Measurements from ENCODE around the gene IFIT1. TPM values are rescaled to one million over a fixed set of nuclear protein-coding genes. Genes with fewer than 3 reads are reported as not detected.

Gene IFIT1
- total RNA-seq, 2 experiments from 2014 or later, result 5.9 to 6.5 TPM

- Mint-ChIP-seq H3K27me3 (peaks cover 2% of the 10 kb centered on the region), H3K4me1 (peaks cover 26% of the 10 kb centered on the region), H3K27ac (no peak overlapping the region), H3K36me3 (ENCODE audit: low read depth) (no peaks in the 10 kb centered on the region), H3K4me3 (no peak overlapping the region), H3K9me3 (ENCODE audit: low read depth) (peaks cover 2% of the 10 kb centered on the region)
- CTCF ChIA-PET, result interaction anchor here (1.0 to 1.4 kb wide), 6 partner anchors 13 to 435 kb away, joined by 3 to 5 read pairs (median 3); partner anchors contain the start of gene IFIT1
- POLR2A ChIA-PET, result no interaction called here
- intact Hi-C loops (cut with DNase I, micrococcal nuclease), result loop anchor here in 1 of 2 experiments (2.0 kb wide), 1 partner anchor 73 kb away; no protein-coding TSS in a partner anchor
- ATAC-seq (no peak), DNase-seq (no peak)
Measured at GRCh38 chr10:89368129-89368528, 24.3 kb upstream of the IFIT1 start.

DNA sequence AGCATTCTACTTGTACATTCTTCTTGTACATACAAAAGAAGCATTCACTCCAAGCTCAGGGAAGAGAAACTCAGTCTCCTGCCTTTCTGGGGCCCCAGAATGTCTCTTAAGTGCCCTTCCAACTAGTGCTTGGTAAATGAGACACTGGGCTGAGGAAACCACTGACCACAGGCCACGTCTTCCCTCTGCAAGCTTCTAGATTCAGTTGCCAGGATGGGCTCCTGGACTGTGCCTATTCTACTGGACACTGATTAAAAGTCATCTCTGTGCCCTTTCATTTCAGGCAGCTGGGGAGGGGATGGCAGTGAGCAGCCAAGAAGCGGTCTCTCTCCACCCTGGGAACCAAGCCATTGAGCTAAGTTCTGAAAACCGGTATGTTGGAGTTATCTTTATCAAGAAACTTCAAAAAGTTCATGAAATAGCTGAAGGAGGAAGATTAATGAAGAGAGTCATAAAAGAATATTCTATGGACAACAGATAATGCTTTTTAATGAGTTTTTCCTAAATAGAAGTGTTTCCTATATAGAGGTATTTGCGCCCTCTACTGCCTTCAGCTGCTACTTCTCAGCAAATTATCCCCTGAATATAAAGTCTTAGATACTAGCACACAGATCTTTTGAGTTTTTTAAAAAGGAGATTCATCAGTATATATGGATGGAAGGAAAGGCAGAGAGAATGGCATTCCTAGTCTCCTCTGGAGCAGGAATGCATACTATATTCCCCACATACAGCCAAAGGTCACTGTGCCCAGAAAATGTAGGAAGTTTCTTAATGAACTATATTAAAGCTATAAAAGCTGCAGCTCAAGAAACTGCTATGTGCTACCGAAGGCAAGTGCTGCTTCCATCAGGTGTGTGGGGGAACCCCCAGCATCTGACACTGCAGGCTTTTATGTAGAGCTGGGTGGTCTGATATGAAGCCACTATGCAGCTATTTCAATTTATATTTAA lies 23.0 kb upstream of the IFIT1 start:
- CTCF ChIA-PET, result interaction anchor here (0.6 to 1.9 kb wide), 20 partner anchors 9 to 436 kb away, joined by 3 to 8 read pairs (median 4); partner anchors contain the start of genes IFIT1B and LIPA
- intact Hi-C loops (cut with DNase I, micrococcal nuclease), result loop anchor here (1.0 to 2.0 kb wide), 2 partner anchors 75 to 76 kb away; no protein-coding TSS in a partner anchor
- ATAC-seq, result no peak
- no peak overlapping the region for H3K4me3 Mint-ChIP-seq
- peaks cover 4% of the 10 kb centered on the region for H3K27me3 Mint-ChIP-seq
- H3K36me3 Mint-ChIP-seq (ENCODE audit: low read depth), result no peaks in the 10 kb centered on the region
- peaks cover 16% of the 10 kb centered on the region for H3K4me1 Mint-ChIP-seq
- POLR2A ChIA-PET, result no interaction called here
- peaks cover 2% of the 10 kb centered on the region for H3K9me3 Mint-ChIP-seq (ENCODE audit: low read depth)
- DNase-seq, result peak; percentile 15
- no peak overlapping the region for H3K27ac Mint-ChIP-seq

GRCh38 chr10:89371079-89371478 lies 21.3 kb upstream of the IFIT1 start:
- no peaks in the 10 kb centered on the region for H3K9me3 Mint-ChIP-seq (ENCODE audit: low read depth)
- no peaks in the 10 kb centered on the region for H3K36me3 Mint-ChIP-seq (ENCODE audit: low read depth)
- H3K27me3 Mint-ChIP-seq, result peaks cover 4% of the 10 kb centered on the region
- H3K4me3 Mint-ChIP-seq, result no peak overlapping the region
- ATAC-seq (no peak), DNase-seq (no peak)
- intact Hi-C loops (cut with DNase I, micrococcal nuclease), result no loop called here
- ChIA-PET POLR2A (no interaction called here), CTCF (interaction anchor here (0.6 kb wide), 1 partner anchor 121 kb away, joined by 3 read pairs; no protein-coding TSS in a partner anchor)
- H3K4me1 Mint-ChIP-seq, result peaks cover 10% of the 10 kb centered on the region
- H3K27ac Mint-ChIP-seq, result no peak overlapping the region

DNA sequence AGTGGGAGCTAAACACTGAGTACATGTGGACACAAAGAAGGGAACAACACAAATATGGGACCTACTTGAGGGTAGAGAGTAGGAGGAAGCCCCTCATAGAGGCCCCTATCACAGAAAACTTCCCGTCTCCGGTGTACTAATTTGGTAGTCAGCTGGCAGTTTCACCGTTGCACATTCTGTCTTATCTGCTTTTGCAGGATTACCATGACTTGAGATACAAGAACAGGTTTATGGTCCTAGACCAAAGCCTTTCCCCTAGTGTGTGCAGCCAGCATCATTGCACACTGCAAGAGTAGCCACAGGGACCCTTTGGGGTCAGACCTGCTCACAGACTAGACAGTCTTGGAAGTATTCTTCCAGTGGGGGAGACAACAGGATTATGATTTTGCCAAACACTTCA lies 20.4 kb upstream of the IFIT1 start:
- CTCF ChIA-PET, result interaction anchor here (0.8 to 0.9 kb wide), 3 partner anchors 9 to 109 kb away, joined by 3 to 5 read pairs (median 4); no protein-coding TSS in a partner anchor

DNA sequence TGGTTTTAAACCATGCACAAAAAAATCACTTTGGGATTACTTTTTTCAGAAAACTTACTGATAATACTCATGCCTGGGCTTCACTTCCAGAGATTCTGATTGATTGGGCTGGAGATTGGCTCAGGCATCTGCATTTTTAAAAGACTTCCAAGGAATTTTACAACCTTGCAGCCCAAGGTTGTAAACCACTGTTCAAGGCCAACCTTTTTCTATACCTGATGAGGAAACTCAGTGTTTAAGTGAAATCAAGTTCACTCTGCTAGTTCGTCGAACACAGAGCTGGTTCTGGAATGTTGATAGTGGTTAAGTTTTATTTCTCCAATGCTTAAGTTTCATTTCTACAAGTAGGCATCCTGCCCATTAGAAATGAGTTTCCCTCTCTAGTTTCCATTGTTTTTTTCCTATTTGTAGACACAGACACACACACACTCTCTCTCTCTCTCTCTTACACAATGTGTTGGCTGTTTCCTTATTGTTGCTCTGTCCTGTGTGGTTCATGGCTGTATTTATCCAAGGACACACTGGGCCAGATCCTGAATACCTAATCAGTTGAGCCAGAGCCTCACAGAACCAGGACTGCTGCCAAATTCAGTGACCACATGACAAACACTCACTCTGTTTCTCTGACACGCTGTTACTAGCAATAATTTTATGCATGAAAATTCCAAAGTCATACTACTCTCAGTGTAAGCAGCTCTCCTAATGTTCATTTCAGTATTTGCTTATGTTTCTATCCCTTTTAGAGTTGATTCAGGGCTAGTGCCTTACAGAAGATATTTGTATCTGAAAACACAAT lies 18.3 kb upstream of the IFIT1 start:
- Mint-ChIP-seq H3K9me3 (ENCODE audit: low read depth) (no peaks in the 10 kb centered on the region), H3K4me3 (no peak overlapping the region), H3K27ac (no peak overlapping the region), H3K4me1 (no peaks in the 10 kb centered on the region), H3K36me3 (ENCODE audit: low read depth) (no peaks in the 10 kb centered on the region), H3K27me3 (peaks cover 4% of the 10 kb centered on the region)
- ATAC-seq (no peak), DNase-seq (no peak)
- POLR2A ChIA-PET, result no interaction called here
- intact Hi-C loops (cut with DNase I, micrococcal nuclease), result no loop called here
- CTCF ChIA-PET, result no interaction called here

More for the DNA sequence above, 20.4 kb upstream of the IFIT1 start:
- Mint-ChIP-seq H3K36me3 (ENCODE audit: low read depth) (no peaks in the 10 kb centered on the region), H3K4me3 (no peak overlapping the region), H3K9me3 (ENCODE audit: low read depth) (no peaks in the 10 kb centered on the region), H3K4me1 (peaks cover 10% of the 10 kb centered on the region), H3K27ac (no peak overlapping the region), H3K27me3 (peaks cover 4% of the 10 kb centered on the region)
- POLR2A ChIA-PET, result no interaction called here
- ATAC-seq (no peak), DNase-seq (no peak)
- intact Hi-C loops (cut with DNase I, micrococcal nuclease), result no loop called here

GRCh38 chr10:89374713-89375141 lies 17.7 kb upstream of the IFIT1 start:
- peaks cover 2% of the 10 kb centered on the region for H3K27me3 Mint-ChIP-seq
- DNase-seq (no peak), ATAC-seq (no peak)
- H3K36me3 Mint-ChIP-seq (ENCODE audit: low read depth), result no peaks in the 10 kb centered on the region
- intact Hi-C loops (cut with DNase I, micrococcal nuclease), result no loop called here
- no peak overlapping the region for H3K27ac Mint-ChIP-seq
- no peaks in the 10 kb centered on the region for H3K9me3 Mint-ChIP-seq (ENCODE audit: low read depth)
- CTCF ChIA-PET, result no interaction called here
- POLR2A ChIA-PET, result no interaction called here
- no peaks in the 10 kb centered on the region for H3K4me1 Mint-ChIP-seq
- H3K4me3 Mint-ChIP-seq, result no peak overlapping the region

GRCh38 chr10:89377705-89378637 lies 14.5 kb upstream of the IFIT1 start, which contains the start of gene IFIT1B:
TSS of gene IFIT1B (plus strand) at chr10:89378056. CDS start at chr10:89378136, 80 bp downstream.
- no peaks in the 10 kb centered on the region for H3K9me3 Mint-ChIP-seq (ENCODE audit: low read depth)
- ChIA-PET CTCF (interaction anchor here (0.9 kb wide), 1 partner anchor 9 kb away, joined by 6 read pairs; no protein-coding TSS in a partner anchor), POLR2A (no interaction called here)
- intact Hi-C loops (cut with DNase I, micrococcal nuclease), result no loop called here
- H3K27me3 Mint-ChIP-seq, result peaks cover 2% of the 10 kb centered on the region
- no peak within 1 kb of the TSS for H3K27ac Mint-ChIP-seq
- peaks cover 3% of the 10 kb centered on the region for H3K4me1 Mint-ChIP-seq
- ATAC-seq (no peak), DNase-seq (no peak)
- no peaks in the 10 kb centered on the region for H3K36me3 Mint-ChIP-seq (ENCODE audit: low read depth)
- H3K4me3 Mint-ChIP-seq, result no peak within 1 kb of the TSS

- Mint-ChIP-seq H3K27ac (no peak overlapping the region), H3K4me1 (peaks cover 3% of the 10 kb centered on the region), H3K27me3 (peaks cover 2% of the 10 kb centered on the region), H3K9me3 (ENCODE audit: low read depth) (no peaks in the 10 kb centered on the region), H3K36me3 (ENCODE audit: low read depth) (no peaks in the 10 kb centered on the region), H3K4me3 (no peak overlapping the region)
- ChIA-PET CTCF (no interaction called here), POLR2A (no interaction called here)
- intact Hi-C loops (cut with DNase I, micrococcal nuclease), result no loop called here
- no peak for ATAC-seq
- DNase-seq, result no peak
Measured at GRCh38 chr10:89379103-89379502, 13.3 kb upstream of the IFIT1 start.

DNA sequence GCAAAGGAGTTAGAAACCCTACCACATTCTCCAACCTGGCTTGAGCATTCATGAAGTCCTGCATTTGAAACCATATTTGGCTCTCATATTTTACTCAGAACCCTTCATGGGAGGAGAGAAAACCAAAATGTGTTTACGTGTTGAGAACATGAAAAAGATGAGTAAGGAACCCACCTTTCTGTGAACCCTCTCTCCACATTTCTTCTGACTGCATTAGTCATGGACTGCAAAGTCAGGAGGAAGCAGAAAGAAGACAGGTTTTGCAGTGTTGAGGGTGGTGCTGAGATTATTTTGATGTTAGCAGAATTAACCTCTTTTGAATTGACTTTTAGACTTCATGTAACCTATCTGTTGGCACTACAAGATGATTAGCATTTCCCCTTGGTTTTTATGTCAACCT lies 9.7 kb upstream of the IFIT1 start:
- ATAC-seq (peak; percentile 76), DNase-seq (no peak)
- intact Hi-C loops (cut with DNase I, micrococcal nuclease), result no loop called here
- Mint-ChIP-seq H3K36me3 (ENCODE audit: low read depth) (no peaks in the 10 kb centered on the region), H3K4me3 (no peak overlapping the region), H3K27me3 (no peaks in the 10 kb centered on the region), H3K9me3 (ENCODE audit: low read depth) (no peaks in the 10 kb centered on the region), H3K27ac (no peak overlapping the region), H3K4me1 (peaks cover 3% of the 10 kb centered on the region)
- ChIA-PET CTCF (no interaction called here), POLR2A (no interaction called here)

DNA sequence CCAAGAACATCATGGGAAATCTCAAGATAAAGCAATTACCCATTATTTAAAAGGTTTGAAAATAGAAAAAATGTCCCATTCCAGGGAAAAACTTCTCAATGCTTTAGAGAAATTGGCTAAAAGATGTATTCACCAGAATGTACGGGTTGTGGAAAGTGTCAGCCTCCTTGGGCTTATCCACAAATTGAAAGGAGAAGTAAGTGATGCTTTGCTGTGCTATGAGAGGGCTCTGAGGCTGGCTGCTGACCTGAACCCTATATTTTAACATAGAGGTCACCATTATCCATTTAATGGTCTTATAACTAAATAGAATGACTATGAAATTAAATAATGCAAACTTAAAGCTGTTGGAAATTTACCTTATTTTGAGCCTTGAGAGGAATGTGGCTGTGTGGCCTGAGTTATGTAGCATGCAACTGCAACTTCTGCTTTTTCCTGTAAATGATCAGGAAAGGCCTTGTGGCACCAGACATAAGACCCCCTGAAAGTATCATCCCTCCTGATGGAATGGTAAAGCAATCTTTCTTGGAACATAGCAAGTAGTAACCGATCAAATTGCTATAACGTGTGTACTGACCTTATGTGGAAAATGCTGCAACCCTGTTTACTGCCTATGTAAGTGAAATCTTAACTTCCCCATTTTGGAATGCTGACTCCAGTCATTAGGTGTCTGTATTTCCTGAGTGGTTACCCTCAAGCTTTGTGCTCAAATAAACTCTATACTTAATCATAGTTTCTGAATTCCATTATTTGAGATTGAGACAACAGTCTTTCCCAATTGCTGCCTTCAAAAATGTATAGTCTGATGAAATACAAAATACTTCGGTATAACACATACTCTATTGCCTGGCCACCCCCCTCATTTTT lies 7.7 kb upstream of the IFIT1 start:
- CTCF ChIA-PET, result interaction anchor here (0.6 to 1.2 kb wide), 2 partner anchors 15 to 260 kb away, joined by 3 read pairs; no protein-coding TSS in a partner anchor

More for the DNA sequence above, 7.7 kb upstream of the IFIT1 start:
- intact Hi-C loops (cut with DNase I, micrococcal nuclease), result no loop called here
- Mint-ChIP-seq H3K9me3 (ENCODE audit: low read depth) (no peaks in the 10 kb centered on the region), H3K4me1 (peaks cover 3% of the 10 kb centered on the region), H3K4me3 (no peak overlapping the region), H3K27ac (no peak overlapping the region), H3K27me3 (no peaks in the 10 kb centered on the region), H3K36me3 (ENCODE audit: low read depth) (no peaks in the 10 kb centered on the region)
- POLR2A ChIA-PET, result no interaction called here
- DNase-seq (no peak), ATAC-seq (no peak)

All from activated CD4-positive, alpha-beta T cell treated with anti-CD3 and anti-CD28 coated beads for 36 hours (primary cell).